K562 treated with DMSO at 1 percent for 12 hours (cell line): ENCODE results near the gene PGK2. TPM values are rescaled to one million over a fixed set of nuclear protein-coding genes. Genes with fewer than 3 reads are reported as not detected.

ENCODE experiments used
- total RNA-seq: library from RNA; unstranded; fragments of 300-600 nt; gene quantifications from 2 replicates; pipeline ENCODE4 v1.2.3, GENCODE V29; 2022; ENCODE audit not compliant: insufficient read depth

The PGK2 gene
- total RNA-seq = not detected in 2 replicates

DNA sequence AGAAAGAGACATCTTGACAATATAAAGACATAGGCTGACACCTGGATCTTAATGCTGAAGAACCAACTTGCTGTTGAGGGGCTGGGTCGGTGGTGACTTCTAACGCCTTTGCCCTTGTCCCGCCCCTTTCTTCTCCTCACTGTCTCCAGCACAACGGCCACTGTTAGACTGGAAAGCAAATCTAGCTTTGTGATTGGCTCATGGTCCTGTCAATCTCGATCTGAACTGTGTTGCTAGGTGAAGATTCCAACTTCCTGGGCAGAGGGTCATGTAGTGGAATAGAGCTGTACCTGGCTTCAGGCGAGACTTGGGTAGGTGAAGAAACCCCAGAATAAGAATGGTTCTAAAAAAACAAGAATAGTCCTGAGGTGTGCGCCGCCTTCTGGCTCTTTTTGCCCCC lies at the start of gene PGK2:
Gene PGK2 (minus strand): TSS at position 110 of the 400 bp plus-strand sequence. CDS start 98 bp downstream, at position 12.

DNA sequence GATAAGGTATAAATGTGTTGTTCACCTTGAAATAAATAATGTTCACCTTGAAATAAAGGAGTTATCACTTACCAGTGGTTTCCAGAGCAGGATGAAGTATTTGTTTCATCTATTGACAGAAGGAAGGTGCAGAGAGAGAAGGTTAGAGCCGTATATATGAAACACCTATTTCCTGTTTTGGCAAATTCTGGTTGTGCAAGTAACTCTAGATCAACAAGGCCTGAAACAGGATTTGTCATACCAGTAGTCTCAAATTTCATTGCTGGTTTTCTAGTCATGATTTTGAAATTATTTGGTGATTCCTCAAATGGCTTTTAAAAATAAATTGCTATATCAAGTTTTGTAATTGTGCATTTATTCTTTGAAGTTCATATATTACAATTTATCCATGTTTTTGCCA lies 42.8 kb downstream of the PGK2 start, which contains the start of gene CRISP3:
Gene CRISP3 (minus strand): TSS at position 130 of the 400 bp plus-strand sequence. CDS start 21 bp downstream, at position 109.

Other genes starting within 250 kb of the PGK2 start
- not detected in 2 replicates for gene C6orf141, start 236.6 kb downstream of the PGK2 start, total RNA-seq
- 78.2 and 112 TPM in 2 replicates for gene RHAG, start 150.4 kb downstream of the PGK2 start, total RNA-seq
- gene CRISP2, start 73.7 kb downstream of the PGK2 start, total RNA-seq = not detected in 2 replicates
- 0.39 and 1.2 TPM in 2 replicates for gene CRISP3, start 42.9 kb downstream of the PGK2 start, total RNA-seq
- not detected in 2 replicates for gene CRISP1, start 79.2 kb upstream of the PGK2 start, total RNA-seq
- not detected in 2 replicates for gene DEFB114, start 176.9 kb upstream of the PGK2 start, total RNA-seq
- gene DEFB113, start 182.3 kb upstream of the PGK2 start, total RNA-seq = not detected in 2 replicates
- not detected in 2 replicates for gene DEFB110, start 234.7 kb upstream of the PGK2 start, total RNA-seq